HepG2 (cell line): ENCODE data around the gene IL2RG. TPM values are rescaled to one million over a fixed set of nuclear protein-coding genes. Genes with fewer than 3 reads are reported as not detected.
A peak's percentile ranks its signal among the peaks of the same experiment; 100 is the strongest.

Experiments
- ATRX ChIP-seq: sonication (generic); formaldehyde crosslinking; IDR thresholded peaks from 2 replicates; pipeline ENCODE4 v1.4.0; 2020; ENCODE audit warnings: missing genetic modification reagents, borderline replicate concordance
- DPF2 ChIP-seq: sonication (generic); formaldehyde crosslinking; IDR thresholded peaks from 2 replicates; pipeline ENCODE4 v1.4.0; 2020; ENCODE audit warnings: mild to moderate bottlenecking, low read depth, missing genetic modification reagents, borderline replicate concordance
- EED ChIP-seq: sonication (generic); formaldehyde crosslinking; IDR thresholded peaks from 2 replicates; pipeline ENCODE4 v1.5.0; 2020; ENCODE audit warnings: mild to moderate bottlenecking, missing genetic modification reagents
- KLF6 ChIP-seq: IDR thresholded peaks from 2 replicates; pipeline ENCODE4 v1.8.0; 2016; ENCODE audit warnings: missing biosample characterization, missing genetic modification reagents
- PAX8 ChIP-seq: sonication (generic); formaldehyde crosslinking; IDR thresholded peaks from 2 replicates; pipeline ENCODE4 v1.8.0; 2022; ENCODE audit warnings: mild to moderate bottlenecking, missing genetic modification reagents, borderline replicate concordance
- RARA ChIP-seq: IDR thresholded peaks from 2 replicates; pipeline ENCODE4 v1.6.1; 2016; ENCODE audit warnings: missing genetic modification reagents, missing compliant biosample characterization
- SSRP1 ChIP-seq: IDR thresholded peaks from 2 replicates; pipeline ENCODE4 v1.6.1; 2016; ENCODE audit warnings: control low read depth
- ZBTB7A ChIP-seq: sonication (generic); formaldehyde crosslinking; IDR thresholded peaks from 2 replicates; pipeline ENCODE4 v1.8.0; 2022; ENCODE audit warnings: mild to moderate bottlenecking, missing genetic modification reagents
- ZEB1 ChIP-seq: IDR thresholded peaks from 2 replicates; pipeline ENCODE4 v1.6.1; 2012; ENCODE audit warnings: mild to moderate bottlenecking, low read depth, inconsistent platforms; ENCODE audit not compliant: insufficient replicate concordance
- ZMYM3 ChIP-seq: sonication (generic); formaldehyde crosslinking; IDR thresholded peaks from 2 replicates; pipeline ENCODE4 v1.5.1; 2020; ENCODE audit warnings: mild to moderate bottlenecking, missing genetic modification reagents
- ZNF205 ChIP-seq: IDR thresholded peaks from 2 replicates; pipeline ENCODE4 v1.6.1; 2018; ENCODE audit warnings: missing biosample characterization, missing genetic modification reagents
- ZNF230 ChIP-seq: sonication (generic); formaldehyde crosslinking; IDR thresholded peaks from 2 replicates; pipeline ENCODE4 v1.4.0; 2020; ENCODE audit warnings: mild to moderate bottlenecking, missing genetic modification reagents
- ZNF44 ChIP-seq: sonication (generic); formaldehyde crosslinking; IDR thresholded peaks from 2 replicates; pipeline ENCODE4 v1.5.1; 2020; ENCODE audit warnings: mild to moderate bottlenecking, missing genetic modification reagents
- ZNF616 ChIP-seq: sonication (generic); formaldehyde crosslinking; IDR thresholded peaks from 2 replicates; pipeline ENCODE4 v1.5.0; 2020; ENCODE audit warnings: low read depth, mild to moderate bottlenecking, missing genetic modification reagents
- ZNF780A ChIP-seq: sonication (generic); formaldehyde crosslinking; IDR thresholded peaks from 2 replicates; pipeline ENCODE4 v1.8.0; 2022; ENCODE audit warnings: mild to moderate bottlenecking, missing genetic modification reagents, moderate library complexity
- ZNF792 ChIP-seq: IDR thresholded peaks from 2 replicates; pipeline ENCODE4 v1.6.1; 2016
- polyA plus RNA-seq, 8 experiments: library from polyadenylated mRNA; depleted of rRNA in 3 of 8; stranded (reverse) in 7 of 8; unstranded in 1 of 8; fragments of >200 nt; fragmentation: Illumina TruSeq in 4 of 8; extraction: Trizol in 4 of 8; gene quantifications; 2 replicates each; pipeline versions ENCODE4 v1.2.1 to v1.2.3, GENCODE V29; 2011 to 2016; ENCODE audit warnings: low read depth in 4 of 8, missing spikeins in 1 of 8, mixed read lengths in 1 of 8; ENCODE audit not compliant: insufficient read depth in 1 of 8
- total RNA-seq, 5 experiments: library from RNA; depleted of rRNA; stranded (reverse); fragments of >200 nt; fragmentation: Illumina TruSeq; extraction: Trizol; gene quantifications; 2 replicates each; pipeline ENCODE4 v1.2.3, GENCODE V29; 2016; ENCODE audit warnings: low read depth in 1 of 5
- TF ChIP-seq, protein P1 (sequence below): IDR thresholded peaks from 2 replicates; pipeline ENCODE4 v1.4.0; 2020; ENCODE audit warnings: mild to moderate bottlenecking, missing genetic modification reagents
- TF ChIP-seq, protein P2 (sequence below): sonication (generic); formaldehyde crosslinking; IDR thresholded peaks from 2 replicates; pipeline ENCODE4 v1.5.1; 2020; ENCODE audit warnings: missing genetic modification reagents, mild to moderate bottlenecking, borderline replicate concordance
- TF ChIP-seq, protein P3 (sequence below): sonication (generic); formaldehyde crosslinking; IDR thresholded peaks from 2 replicates; pipeline ENCODE4 v1.5.0; 2020; ENCODE audit warnings: missing genetic modification reagents, mild to moderate bottlenecking, borderline replicate concordance
- TF ChIP-seq, protein P4 (sequence below): sonication (generic); formaldehyde crosslinking; IDR thresholded peaks from 2 replicates; pipeline ENCODE4 v1.5.0; 2020; ENCODE audit warnings: mild to moderate bottlenecking, missing genetic modification reagents
- TF ChIP-seq, protein P5 (sequence below): sonication (generic); formaldehyde crosslinking; IDR thresholded peaks from 2 replicates; pipeline ENCODE4 v1.8.0; 2022; ENCODE audit warnings: mild to moderate bottlenecking, missing genetic modification reagents, moderate library complexity

Gene IL2RG
- total and polyA plus RNA-seq, 2 of the 13 experiments (the other 11 are each of a cell fraction or from before 2014, with no cell fraction given): 0.98 TPM; not detected in 1

DNA sequence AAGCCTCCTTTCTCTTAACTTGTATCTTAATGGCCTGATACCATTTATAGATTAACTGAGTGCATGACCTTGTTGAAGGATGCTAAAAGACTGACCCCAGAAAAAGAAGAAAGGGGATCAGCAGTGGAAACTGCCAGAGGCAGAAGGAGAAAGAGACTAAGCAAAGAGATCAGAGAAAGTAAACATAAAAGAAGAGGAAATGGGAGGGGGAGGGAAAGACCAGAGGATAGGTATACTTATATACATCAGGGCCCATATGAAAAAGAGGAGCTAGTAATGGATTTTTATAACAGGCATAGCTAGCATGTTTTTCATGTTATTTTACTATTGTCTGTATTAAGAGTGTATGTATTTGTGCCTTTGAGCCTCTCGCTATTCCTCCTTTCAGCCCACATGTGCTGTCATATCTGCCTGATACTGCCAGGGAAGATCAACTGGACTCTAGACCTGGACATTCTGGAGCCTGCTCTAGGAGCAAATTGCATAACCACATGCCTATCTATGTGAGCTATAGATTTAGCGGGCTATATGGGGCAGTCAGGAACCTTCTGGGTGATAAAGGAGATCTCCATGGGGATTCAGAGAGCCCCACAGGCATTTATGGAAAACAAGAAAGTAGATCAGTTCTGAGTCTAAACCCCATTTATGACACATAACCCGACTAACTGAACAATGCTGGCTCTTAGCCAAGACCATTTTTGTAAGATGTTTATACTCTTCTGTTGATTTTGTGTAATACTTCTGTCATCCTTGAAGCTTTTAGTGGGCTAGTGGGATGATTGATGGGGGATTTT is 29.9 kb downstream of the IL2RG start (continued):
- TF ChIP-seq, protein P1, sequence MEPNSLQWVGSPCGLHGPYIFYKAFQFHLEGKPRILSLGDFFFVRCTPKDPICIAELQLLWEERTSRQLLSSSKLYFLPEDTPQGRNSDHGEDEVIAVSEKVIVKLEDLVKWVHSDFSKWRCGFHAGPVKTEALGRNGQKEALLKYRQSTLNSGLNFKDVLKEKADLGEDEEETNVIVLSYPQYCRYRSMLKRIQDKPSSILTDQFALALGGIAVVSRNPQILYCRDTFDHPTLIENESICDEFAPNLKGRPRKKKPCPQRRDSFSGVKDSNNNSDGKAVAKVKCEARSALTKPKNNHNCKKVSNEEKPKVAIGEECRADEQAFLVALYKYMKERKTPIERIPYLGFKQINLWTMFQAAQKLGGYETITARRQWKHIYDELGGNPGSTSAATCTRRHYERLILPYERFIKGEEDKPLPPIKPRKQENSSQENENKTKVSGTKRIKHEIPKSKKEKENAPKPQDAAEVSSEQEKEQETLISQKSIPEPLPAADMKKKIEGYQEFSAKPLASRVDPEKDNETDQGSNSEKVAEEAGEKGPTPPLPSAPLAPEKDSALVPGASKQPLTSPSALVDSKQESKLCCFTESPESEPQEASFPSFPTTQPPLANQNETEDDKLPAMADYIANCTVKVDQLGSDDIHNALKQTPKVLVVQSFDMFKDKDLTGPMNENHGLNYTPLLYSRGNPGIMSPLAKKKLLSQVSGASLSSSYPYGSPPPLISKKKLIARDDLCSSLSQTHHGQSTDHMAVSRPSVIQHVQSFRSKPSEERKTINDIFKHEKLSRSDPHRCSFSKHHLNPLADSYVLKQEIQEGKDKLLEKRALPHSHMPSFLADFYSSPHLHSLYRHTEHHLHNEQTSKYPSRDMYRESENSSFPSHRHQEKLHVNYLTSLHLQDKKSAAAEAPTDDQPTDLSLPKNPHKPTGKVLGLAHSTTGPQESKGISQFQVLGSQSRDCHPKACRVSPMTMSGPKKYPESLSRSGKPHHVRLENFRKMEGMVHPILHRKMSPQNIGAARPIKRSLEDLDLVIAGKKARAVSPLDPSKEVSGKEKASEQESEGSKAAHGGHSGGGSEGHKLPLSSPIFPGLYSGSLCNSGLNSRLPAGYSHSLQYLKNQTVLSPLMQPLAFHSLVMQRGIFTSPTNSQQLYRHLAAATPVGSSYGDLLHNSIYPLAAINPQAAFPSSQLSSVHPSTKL: peak; percentile 73
- TF ChIP-seq SSRP1 (CRISPR knock-in tag): no peak
- TF ChIP-seq ZNF44 (CRISPR knock-in tag): no peak
- TF ChIP-seq KLF6 (CRISPR knock-in tag): no peak
- TF ChIP-seq, protein P2, sequence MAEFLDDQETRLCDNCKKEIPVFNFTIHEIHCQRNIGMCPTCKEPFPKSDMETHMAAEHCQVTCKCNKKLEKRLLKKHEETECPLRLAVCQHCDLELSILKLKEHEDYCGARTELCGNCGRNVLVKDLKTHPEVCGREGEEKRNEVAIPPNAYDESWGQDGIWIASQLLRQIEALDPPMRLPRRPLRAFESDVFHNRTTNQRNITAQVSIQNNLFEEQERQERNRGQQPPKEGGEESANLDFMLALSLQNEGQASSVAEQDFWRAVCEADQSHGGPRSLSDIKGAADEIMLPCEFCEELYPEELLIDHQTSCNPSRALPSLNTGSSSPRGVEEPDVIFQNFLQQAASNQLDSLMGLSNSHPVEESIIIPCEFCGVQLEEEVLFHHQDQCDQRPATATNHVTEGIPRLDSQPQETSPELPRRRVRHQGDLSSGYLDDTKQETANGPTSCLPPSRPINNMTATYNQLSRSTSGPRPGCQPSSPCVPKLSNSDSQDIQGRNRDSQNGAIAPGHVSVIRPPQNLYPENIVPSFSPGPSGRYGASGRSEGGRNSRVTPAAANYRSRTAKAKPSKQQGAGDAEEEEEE (CRISPR knock-in tag): no peak
- TF ChIP-seq ZBTB7A: no peak
- no peak for TF ChIP-seq ZNF616 (CRISPR knock-in tag)
- no peak for TF ChIP-seq PAX8
- TF ChIP-seq ATRX: no peak
- TF ChIP-seq, protein P3, sequence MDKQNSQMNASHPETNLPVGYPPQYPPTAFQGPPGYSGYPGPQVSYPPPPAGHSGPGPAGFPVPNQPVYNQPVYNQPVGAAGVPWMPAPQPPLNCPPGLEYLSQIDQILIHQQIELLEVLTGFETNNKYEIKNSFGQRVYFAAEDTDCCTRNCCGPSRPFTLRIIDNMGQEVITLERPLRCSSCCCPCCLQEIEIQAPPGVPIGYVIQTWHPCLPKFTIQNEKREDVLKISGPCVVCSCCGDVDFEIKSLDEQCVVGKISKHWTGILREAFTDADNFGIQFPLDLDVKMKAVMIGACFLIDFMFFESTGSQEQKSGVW (CRISPR knock-in tag): no peak
- TF ChIP-seq DPF2 (CRISPR knock-in tag): peak; percentile 64; the same call in 1 of the 2 replicates
- TF ChIP-seq, protein P4, sequence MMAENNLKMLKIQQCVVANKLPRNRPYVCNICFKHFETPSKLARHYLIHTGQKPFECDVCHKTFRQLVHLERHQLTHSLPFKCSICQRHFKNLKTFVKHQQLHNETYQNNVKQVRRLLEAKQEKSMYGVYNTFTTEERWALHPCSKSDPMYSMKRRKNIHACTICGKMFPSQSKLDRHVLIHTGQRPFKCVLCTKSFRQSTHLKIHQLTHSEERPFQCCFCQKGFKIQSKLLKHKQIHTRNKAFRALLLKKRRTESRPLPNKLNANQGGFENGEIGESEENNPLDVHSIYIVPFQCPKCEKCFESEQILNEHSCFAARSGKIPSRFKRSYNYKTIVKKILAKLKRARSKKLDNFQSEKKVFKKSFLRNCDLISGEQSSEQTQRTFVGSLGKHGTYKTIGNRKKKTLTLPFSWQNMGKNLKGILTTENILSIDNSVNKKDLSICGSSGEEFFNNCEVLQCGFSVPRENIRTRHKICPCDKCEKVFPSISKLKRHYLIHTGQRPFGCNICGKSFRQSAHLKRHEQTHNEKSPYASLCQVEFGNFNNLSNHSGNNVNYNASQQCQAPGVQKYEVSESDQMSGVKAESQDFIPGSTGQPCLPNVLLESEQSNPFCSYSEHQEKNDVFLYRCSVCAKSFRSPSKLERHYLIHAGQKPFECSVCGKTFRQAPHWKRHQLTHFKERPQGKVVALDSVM (CRISPR knock-in tag): no peak
- no peak for TF ChIP-seq EED (CRISPR knock-in tag)
- no peak for TF ChIP-seq ZNF780A
- no peak for TF ChIP-seq ZNF230
- TF ChIP-seq, protein P5, sequence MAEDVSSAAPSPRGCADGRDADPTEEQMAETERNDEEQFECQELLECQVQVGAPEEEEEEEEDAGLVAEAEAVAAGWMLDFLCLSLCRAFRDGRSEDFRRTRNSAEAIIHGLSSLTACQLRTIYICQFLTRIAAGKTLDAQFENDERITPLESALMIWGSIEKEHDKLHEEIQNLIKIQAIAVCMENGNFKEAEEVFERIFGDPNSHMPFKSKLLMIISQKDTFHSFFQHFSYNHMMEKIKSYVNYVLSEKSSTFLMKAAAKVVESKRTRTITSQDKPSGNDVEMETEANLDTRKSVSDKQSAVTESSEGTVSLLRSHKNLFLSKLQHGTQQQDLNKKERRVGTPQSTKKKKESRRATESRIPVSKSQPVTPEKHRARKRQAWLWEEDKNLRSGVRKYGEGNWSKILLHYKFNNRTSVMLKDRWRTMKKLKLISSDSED: no peak
- TF ChIP-seq ZNF792: 0 out of 2 replicates have a peak, but pooled peaks have one; percentile 21
- peak; percentile 34; the same call in 1 of the 2 replicates for TF ChIP-seq RARA
- no peak for TF ChIP-seq ZNF205 (CRISPR knock-in tag)
- TF ChIP-seq ZMYM3 (CRISPR knock-in tag): no peak
- no peak for TF ChIP-seq ZEB1
